ENCODE measurements around the gene CAMK2D. TPM values are rescaled to one million over a fixed set of nuclear protein-coding genes. Genes with fewer than 3 reads are reported as not detected.

Gene CAMK2D
- total RNA-seq, 1 donor from 2014 or later, result 19.7 TPM

DNA sequence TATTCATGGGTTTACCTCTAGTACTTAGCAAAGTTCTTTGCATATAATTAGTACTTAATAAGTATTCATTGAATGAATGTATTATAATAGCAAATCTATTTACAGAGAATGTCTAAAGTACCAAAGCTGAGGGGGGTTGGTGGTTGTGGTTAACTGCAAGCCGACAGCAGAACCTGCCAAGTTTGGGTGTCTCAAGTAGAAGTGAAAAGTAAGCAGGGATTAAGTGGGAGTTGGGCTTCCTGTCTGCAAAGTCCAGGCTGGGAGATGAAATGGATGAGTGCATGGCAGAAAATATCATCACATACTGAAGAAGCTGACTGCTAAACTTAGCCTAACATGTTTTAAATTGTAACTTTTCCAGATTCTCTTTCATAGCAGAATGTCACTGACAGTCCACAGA is 169.6 kb downstream of the CAMK2D start:
- Mint-ChIP-seq H3K4me1 (ENCODE audit: unreplicated experiment) (peaks cover 4% of the 10 kb centered on the region), H3K36me3 (ENCODE audit: low read depth, unreplicated experiment) (no peaks in the 10 kb centered on the region), H3K9me3 (ENCODE audit: unreplicated experiment) (no peaks in the 10 kb centered on the region), H3K27ac (ENCODE audit: unreplicated experiment) (no peak overlapping the region), H3K4me3 (ENCODE audit: unreplicated experiment) (no peak overlapping the region), H3K27me3 (ENCODE audit: unreplicated experiment) (no peaks in the 10 kb centered on the region)
- DNase-seq (ENCODE audit: low spot score), result no peak
- TF ChIP-seq, protein P1, sequence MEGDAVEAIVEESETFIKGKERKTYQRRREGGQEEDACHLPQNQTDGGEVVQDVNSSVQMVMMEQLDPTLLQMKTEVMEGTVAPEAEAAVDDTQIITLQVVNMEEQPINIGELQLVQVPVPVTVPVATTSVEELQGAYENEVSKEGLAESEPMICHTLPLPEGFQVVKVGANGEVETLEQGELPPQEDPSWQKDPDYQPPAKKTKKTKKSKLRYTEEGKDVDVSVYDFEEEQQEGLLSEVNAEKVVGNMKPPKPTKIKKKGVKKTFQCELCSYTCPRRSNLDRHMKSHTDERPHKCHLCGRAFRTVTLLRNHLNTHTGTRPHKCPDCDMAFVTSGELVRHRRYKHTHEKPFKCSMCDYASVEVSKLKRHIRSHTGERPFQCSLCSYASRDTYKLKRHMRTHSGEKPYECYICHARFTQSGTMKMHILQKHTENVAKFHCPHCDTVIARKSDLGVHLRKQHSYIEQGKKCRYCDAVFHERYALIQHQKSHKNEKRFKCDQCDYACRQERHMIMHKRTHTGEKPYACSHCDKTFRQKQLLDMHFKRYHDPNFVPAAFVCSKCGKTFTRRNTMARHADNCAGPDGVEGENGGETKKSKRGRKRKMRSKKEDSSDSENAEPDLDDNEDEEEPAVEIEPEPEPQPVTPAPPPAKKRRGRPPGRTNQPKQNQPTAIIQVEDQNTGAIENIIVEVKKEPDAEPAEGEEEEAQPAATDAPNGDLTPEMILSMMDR (IDR thresholded peaks at IDR 0.05; ENCODE audit: unreplicated experiment), result no peak

DNA sequence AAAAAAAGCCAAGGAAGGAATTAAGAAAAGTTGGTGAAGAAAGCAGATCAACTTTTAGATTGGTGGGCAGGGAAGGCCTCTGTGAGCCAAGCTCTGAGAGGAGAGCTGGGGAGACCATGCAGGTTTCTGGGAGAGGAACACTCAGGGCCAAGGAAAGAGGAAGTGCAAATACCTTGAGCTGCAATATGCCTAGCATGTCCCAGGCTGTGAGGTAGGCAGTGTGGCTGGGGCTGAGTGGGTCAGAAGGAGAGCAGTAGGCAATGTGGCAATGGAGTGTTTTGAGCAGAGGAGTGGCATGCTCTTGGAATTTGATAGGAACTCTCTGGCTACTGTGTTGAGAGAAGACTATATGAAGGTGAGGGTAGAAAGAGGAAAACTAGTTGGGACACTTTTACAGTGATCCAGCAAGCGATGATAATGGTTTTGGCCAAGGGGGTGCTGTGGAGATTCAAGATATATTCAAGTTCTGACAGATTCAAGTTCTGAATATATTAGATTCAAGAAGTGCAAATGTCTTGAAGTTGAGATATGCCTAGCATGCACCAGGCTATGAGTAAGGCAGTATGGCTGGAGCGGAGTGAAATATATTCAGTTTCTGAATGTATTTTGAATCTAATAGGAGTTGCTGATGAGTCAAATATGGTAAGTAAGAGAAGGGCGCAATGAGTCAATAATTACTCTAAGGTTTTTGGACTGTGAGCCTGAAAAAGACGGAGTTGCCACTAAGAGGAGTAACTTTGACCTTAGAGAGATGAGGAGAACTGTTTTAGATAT is 172.5 kb downstream of the CAMK2D start:
- DNase-seq (ENCODE audit: low spot score), result no peak
- TF ChIP-seq, protein P1 (IDR thresholded peaks at IDR 0.05; ENCODE audit: unreplicated experiment), result no peak
- Mint-ChIP-seq H3K27ac (ENCODE audit: unreplicated experiment) (no peak overlapping the region), H3K4me1 (ENCODE audit: unreplicated experiment) (peaks cover 6% of the 10 kb centered on the region), H3K36me3 (ENCODE audit: low read depth, unreplicated experiment) (no peaks in the 10 kb centered on the region), H3K9me3 (ENCODE audit: unreplicated experiment) (no peaks in the 10 kb centered on the region), H3K4me3 (ENCODE audit: unreplicated experiment) (no peak overlapping the region), H3K27me3 (ENCODE audit: unreplicated experiment) (no peaks in the 10 kb centered on the region)

DNA sequence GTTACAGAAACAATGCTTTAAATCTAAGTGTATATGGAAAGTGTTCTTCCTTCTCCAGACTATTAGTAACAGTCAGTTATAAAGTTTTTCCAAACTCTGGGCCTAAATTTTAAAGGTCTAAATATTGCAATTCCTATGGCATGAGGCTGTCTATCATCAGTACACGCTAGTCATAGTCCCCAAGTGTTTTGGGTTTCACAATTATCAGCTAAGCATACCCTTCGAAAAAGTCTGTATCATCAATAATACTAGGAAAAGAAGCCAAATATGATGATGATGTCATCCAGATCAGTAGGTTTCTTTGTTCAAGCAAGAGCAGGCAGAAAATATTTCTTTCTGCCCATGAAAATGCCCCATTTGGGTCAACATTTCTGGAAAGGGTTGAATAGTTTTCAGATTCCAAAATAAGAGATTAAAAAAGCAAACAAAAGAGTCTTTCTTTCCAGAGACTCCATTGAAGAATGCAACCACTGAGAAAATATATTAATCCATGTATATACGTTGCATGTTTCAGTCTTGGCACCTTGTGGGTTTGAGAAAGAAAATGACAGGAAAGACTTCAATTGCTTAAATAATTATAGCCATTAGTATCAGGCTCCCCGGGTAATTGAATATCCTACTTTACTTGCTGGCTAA is 173.8 kb downstream of the CAMK2D start:
- TF ChIP-seq, protein P1 (IDR thresholded peaks at IDR 0.05; ENCODE audit: unreplicated experiment), result no peak
- Mint-ChIP-seq H3K4me3 (ENCODE audit: unreplicated experiment) (no peak overlapping the region), H3K9me3 (ENCODE audit: unreplicated experiment) (no peaks in the 10 kb centered on the region), H3K27me3 (ENCODE audit: unreplicated experiment) (no peaks in the 10 kb centered on the region), H3K4me1 (ENCODE audit: unreplicated experiment) (peaks cover 8% of the 10 kb centered on the region), H3K36me3 (ENCODE audit: low read depth, unreplicated experiment) (no peaks in the 10 kb centered on the region), H3K27ac (ENCODE audit: unreplicated experiment) (no peak overlapping the region)
- DNase-seq (ENCODE audit: low spot score), result no peak

DNA sequence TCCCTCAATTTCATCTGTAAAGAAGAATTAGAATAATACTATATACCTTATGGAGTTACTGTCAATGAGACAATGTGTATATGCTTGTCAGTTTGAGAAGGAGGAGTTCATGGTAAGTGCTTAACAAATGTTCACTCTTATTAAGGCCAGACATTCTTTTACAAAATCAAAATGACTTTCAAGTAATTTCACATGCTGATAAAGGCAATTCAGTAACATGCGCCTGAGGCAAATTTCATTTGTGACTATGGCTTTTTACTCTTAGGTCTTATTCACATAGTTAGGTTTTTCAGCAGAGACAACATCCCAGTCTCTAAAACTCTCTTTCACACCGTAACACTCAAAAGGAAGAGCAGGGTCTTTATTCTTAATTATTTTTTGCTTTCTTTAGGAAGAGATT is 174.4 kb downstream of the CAMK2D start:
- no peak overlapping the region for H3K27ac Mint-ChIP-seq (ENCODE audit: unreplicated experiment)
- H3K9me3 Mint-ChIP-seq (ENCODE audit: unreplicated experiment), result no peaks in the 10 kb centered on the region
- no peak overlapping the region for H3K4me3 Mint-ChIP-seq (ENCODE audit: unreplicated experiment)

More for the DNA sequence above, 174.4 kb downstream of the CAMK2D start:
- H3K36me3 Mint-ChIP-seq (ENCODE audit: low read depth, unreplicated experiment), result no peaks in the 10 kb centered on the region
- H3K4me1 Mint-ChIP-seq (ENCODE audit: unreplicated experiment), result peaks cover 8% of the 10 kb centered on the region
- TF ChIP-seq, protein P1 (IDR thresholded peaks at IDR 0.05; ENCODE audit: unreplicated experiment), result no peak
- no peak for DNase-seq (ENCODE audit: low spot score)
- no peaks in the 10 kb centered on the region for H3K27me3 Mint-ChIP-seq (ENCODE audit: unreplicated experiment)

All from endothelial cell (in vitro differentiated cells).